Hepatocyte (in vitro differentiated cells): ENCODE results near the gene DDX19B.

Experiments
- EZH2 ChIP-seq: fragments of 200-600 bp; sonication (generic); IDR thresholded peaks from 2 replicates; pipeline ENCODE4 v1.6.1; 2016; ENCODE audit warnings: antibody characterized with exemption, mild to moderate bottlenecking, borderline replicate concordance
- EZH2phosphoT487 ChIP-seq: fragments of 200-600 bp; sonication (generic); IDR thresholded peaks from one replicate; pipeline ENCODE4 v1.6.1; 2018; ENCODE audit warnings: antibody characterized with exemption, mild to moderate bottlenecking, low read depth, moderate library complexity; ENCODE audit not compliant: unreplicated experiment, severe bottlenecking
- TF ChIP-seq, protein P1 (sequence below): fragments of 200-600 bp; sonication (generic); IDR thresholded peaks from 2 replicates; pipeline ENCODE4 v1.5.1; 2016; ENCODE audit warnings: antibody characterized with exemption, mild to moderate bottlenecking; ENCODE audit not compliant: poor library complexity

DNA sequence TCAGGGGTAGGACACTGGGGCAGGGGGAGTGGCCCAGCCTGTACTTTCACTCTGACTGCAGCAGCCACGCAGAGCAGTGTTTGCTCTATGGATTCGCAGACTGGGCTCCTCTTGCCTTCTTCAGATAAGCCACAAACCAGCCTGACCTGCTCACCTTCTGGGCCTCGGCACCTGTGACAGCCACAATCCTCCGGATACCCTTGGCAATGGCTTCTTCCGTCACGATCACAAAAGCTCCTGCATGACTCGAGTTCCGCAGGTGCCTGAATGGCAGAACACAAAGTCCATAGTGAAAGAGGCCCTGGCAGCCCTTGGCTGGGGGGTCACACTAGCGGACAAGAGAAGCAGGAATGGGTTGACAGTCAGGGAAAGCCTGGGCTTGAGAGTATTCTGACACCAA, 43.4 kb upstream of the DDX19B start:
- TF ChIP-seq, protein P1, sequence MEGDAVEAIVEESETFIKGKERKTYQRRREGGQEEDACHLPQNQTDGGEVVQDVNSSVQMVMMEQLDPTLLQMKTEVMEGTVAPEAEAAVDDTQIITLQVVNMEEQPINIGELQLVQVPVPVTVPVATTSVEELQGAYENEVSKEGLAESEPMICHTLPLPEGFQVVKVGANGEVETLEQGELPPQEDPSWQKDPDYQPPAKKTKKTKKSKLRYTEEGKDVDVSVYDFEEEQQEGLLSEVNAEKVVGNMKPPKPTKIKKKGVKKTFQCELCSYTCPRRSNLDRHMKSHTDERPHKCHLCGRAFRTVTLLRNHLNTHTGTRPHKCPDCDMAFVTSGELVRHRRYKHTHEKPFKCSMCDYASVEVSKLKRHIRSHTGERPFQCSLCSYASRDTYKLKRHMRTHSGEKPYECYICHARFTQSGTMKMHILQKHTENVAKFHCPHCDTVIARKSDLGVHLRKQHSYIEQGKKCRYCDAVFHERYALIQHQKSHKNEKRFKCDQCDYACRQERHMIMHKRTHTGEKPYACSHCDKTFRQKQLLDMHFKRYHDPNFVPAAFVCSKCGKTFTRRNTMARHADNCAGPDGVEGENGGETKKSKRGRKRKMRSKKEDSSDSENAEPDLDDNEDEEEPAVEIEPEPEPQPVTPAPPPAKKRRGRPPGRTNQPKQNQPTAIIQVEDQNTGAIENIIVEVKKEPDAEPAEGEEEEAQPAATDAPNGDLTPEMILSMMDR, result no peak
- TF ChIP-seq EZH2 (no peak), EZH2phosphoT487 (no peak)
